Esophagus (tissue), 2 donors: ENCODE measurements around the gene PGAP3. TPM values are rescaled to one million over a fixed set of nuclear protein-coding genes. Genes with fewer than 3 reads are reported as not detected.

ENCODE experiments used
- H3K27ac ChIP-seq, 2 donors: one replicate each; pipeline ENCODE4 v1.5.1; 2013; ENCODE audit warnings: low read depth in 2 of 2, mild to moderate bottlenecking in 2 of 2, inconsistent platforms in 1 of 2, low read length in 1 of 2, moderate library complexity in 1 of 2
- H3K27me3 ChIP-seq, 2 donors: one replicate each; pipeline ENCODE4 v1.6.1; 2013; ENCODE audit warnings: low read length in 2 of 2, control low read depth in 1 of 2, mild to moderate bottlenecking in 1 of 2; ENCODE audit not compliant: insufficient read depth in 2 of 2, control insufficient read depth in 1 of 2
- H3K36me3 ChIP-seq, 2 donors: one replicate each; pipeline ENCODE4 v1.6.1; 2013; ENCODE audit warnings: low read length in 1 of 2; ENCODE audit not compliant: control insufficient read depth in 2 of 2, insufficient read depth in 2 of 2
- H3K4me1 ChIP-seq, 2 donors: one replicate each; pipeline ENCODE4 v1.6.1; 2013; ENCODE audit warnings: low read length in 1 of 2; ENCODE audit not compliant: control insufficient read depth in 2 of 2, insufficient read depth in 2 of 2
- H3K4me3 ChIP-seq, 2 donors: one replicate each; pipeline ENCODE4 v1.5.1; 2013; ENCODE audit warnings: low read length in 2 of 2, mild to moderate bottlenecking in 2 of 2, low read depth in 1 of 2, moderate library complexity in 1 of 2
- H3K9me3 ChIP-seq, 2 donors: one replicate each; pipeline ENCODE4 v1.6.1; 2013; ENCODE audit warnings: mild to moderate bottlenecking in 2 of 2, low read depth in 1 of 2, low read length in 1 of 2, moderate library complexity in 1 of 2; ENCODE audit not compliant: control insufficient read depth in 2 of 2, insufficient read depth in 1 of 2
- WGBS, 2 donors: extraction: QIAGEN DNeasy Blood & Tissue Kit; methylation state at CpG; one replicate each; pipeline ENCODE4 v1.1.7; 2013; 5-methylcytosine and 5-hydroxymethylcytosine counted together
- polyA plus RNA-seq, 2 donors: library from polyadenylated mRNA; stranded (reverse); fragments of 200-250 nt; gene quantifications; one replicate each; pipeline ENCODE4 v1.2.3, GENCODE V29; 2013
- donor health status: healthy with polysubstance abuse.
- donor health status: Bipolar disorder and iron deficiency.

The PGAP3 gene
- 10 to 100 TPM; 28.8 to 40.0 TPM for polyA plus RNA-seq

DNA sequence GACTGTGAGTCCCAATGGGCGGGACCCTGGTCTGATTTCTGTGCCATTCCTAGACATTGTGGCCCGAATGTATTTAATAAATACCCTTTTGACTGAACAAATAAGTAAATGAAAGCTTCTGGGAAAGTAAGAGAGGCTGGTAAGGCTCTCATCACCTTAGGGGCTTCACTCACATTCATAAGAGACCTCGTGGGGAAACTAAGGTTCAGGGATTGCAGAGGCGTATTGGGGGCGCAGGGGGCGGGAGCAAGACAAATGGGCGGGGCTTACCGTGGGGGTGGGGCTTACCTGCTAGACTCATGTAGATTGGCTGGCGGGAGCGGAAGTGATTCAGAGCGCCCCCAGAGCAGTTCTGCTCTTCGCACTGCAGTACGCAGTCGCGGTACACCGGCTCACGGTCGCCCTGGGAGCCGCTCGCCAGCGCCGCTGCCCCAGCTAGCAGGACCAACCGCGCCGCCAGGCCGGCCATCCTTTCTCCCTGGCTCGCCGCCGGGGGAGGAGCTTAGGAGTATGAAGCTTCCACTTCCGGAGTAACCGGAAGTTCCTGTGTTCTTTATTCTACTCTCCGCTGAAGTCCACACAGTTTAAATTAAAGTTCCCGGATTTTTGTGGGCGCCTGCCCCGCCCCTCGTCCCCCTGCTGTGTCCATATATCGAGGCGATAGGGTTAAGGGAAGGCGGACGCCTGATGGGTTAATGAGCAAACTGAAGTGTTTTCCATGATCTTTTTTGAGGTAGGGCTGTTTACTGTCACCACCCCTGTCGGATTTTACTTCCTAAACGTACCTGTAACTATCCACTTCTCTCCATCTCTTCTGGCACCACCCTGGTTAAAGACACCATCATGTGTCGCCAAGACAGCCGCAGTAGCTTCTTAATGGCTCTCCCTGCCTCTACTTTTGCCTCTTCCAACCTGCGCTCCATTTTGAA lies at the start of gene PGAP3:
Gene PGAP3 (minus strand): TSS at position 512 of the 929 bp plus-strand sequence. CDS start 43 bp downstream, at position 469.
- H3K4me1 ChIP-seq = peaks cover 0 to 12% of the 10 kb centered on the region in 2 donors
- 3% methylated on average over 45 of the region's 45 CpGs for WGBS, 2 donors
- no peaks in the 10 kb centered on the region for H3K9me3 ChIP-seq
- H3K4me3 ChIP-seq = peak within 1 kb of the TSS; percentile 53 to 82
- H3K27me3 ChIP-seq = no peaks in the 10 kb centered on the region
- H3K36me3 ChIP-seq = peaks cover 6 to 7% of the 10 kb centered on the region in 2 donors
- peak within 1 kb of the TSS; percentile 90 to 98 for H3K27ac ChIP-seq

DNA sequence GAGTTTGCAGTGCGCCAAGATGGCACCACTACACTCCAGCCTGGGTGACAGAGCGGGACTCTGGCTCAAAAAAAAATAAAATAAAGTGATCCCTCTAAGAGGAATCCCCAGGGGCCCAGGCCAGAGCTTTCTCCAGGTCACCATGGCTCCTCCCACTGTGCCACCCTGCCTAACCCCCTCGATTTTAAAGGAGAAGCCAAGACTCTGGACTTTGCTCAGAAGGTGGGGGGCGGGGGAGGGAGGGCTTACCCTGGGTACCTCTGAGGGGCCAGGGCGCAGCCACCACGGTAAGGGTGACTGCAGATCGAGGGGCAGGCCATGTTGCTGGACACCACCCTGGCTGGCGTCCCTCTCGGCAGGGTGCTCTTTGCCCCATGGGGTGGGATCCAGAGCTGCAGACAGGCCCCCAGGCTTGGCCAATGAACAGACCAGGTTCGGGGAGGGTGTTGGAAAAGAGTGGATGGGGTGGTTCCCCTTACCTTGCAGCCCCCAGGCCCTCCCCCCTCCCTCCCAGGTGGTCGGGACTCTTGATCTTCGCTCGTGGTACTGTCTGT lies 49.4 kb upstream of the PGAP3 start:
- Histone ChIP-seq H3K36me3 (peaks cover 0 to 2% of the 10 kb centered on the region in 2 donors), H3K4me1 (peaks cover 0 to 13% of the 10 kb centered on the region in 2 donors), H3K27me3 (no peaks in the 10 kb centered on the region), H3K27ac (peak overlapping the region; percentile 97 to 99), H3K4me3 (peak overlapping the region; percentile 74 to 83), H3K9me3 (no peaks in the 10 kb centered on the region)
- 32 to 44% methylated on average over 11 to 13 of the region's 13 CpGs for WGBS, 2 donors

GRCh38 chr17:39736319-39737165 lies 48.7 kb upstream of the PGAP3 start:
- 56 to 66% methylated on average over 10 of the region's 10 CpGs for WGBS, 2 donors
- H3K36me3 ChIP-seq = no peaks in the 10 kb centered on the region
- H3K4me1 ChIP-seq = peaks cover 0 to 11% of the 10 kb centered on the region in 2 donors
- H3K4me3 ChIP-seq = peak overlapping the region in 1 of 2 donors; percentile 83
- no peaks in the 10 kb centered on the region for H3K27me3 ChIP-seq
- peak overlapping the region; percentile 61 to 97 for H3K27ac ChIP-seq
- H3K9me3 ChIP-seq = no peaks in the 10 kb centered on the region

DNA sequence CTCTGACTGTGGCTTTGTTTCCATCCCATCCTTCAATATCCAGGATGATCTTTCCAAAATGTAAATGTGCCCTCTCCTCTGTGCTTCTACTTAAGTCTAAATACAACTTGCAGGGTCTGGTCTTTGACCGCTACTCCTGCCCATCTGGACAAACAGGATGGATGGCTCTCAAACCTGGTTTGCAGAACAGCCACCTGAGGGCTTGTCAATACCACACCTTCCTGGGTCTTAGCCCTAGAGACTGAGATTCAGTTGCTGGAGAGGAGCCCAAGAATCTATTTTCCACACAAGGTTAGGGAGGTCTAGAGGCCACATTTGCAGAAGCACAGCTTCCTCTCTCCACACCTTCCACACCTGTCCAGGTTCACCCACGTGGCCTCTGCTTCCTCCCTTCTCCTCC lies 48.0 kb upstream of the PGAP3 start:
- H3K27me3 ChIP-seq = no peaks in the 10 kb centered on the region
- H3K36me3 ChIP-seq = no peaks in the 10 kb centered on the region
- WGBS, 2 donors = 58 to 64% methylated on average over 2 of the region's 2 CpGs
- H3K4me3 ChIP-seq = no peak overlapping the region
- H3K4me1 ChIP-seq = peaks cover 0 to 8% of the 10 kb centered on the region in 2 donors
- peak overlapping the region; percentile 61 to 84 for H3K27ac ChIP-seq
- no peaks in the 10 kb centered on the region for H3K9me3 ChIP-seq

DNA sequence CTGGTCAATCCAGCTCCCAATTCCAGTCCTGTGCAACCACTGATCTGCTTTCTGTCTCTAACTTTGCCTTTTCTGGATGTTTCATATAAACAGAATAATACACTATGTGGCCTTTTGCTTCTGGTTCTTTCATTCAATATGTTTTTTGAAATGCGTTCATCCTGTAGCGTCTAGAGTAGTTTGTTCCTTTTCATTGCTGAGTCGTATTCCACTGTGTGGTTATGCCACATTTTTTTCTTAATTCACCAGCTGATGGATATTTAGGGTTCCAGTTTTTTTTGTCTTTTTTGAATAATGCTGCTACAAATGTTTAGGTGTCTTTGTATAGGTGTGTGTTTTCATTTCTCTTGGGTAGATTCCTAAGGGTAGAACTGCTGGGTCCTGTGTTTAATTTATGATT lies 44.7 kb upstream of the PGAP3 start:
- 92 to 94% methylated on average over 3 of the region's 3 CpGs for WGBS, 2 donors
- H3K27me3 ChIP-seq = no peaks in the 10 kb centered on the region
- H3K9me3 ChIP-seq = no peaks in the 10 kb centered on the region
- H3K4me3 ChIP-seq = no peak overlapping the region
- no peak overlapping the region for H3K27ac ChIP-seq
- H3K4me1 ChIP-seq = peaks cover 5 to 9% of the 10 kb centered on the region in 2 donors
- peaks cover 6 to 10% of the 10 kb centered on the region in 2 donors for H3K36me3 ChIP-seq

GRCh38 chr17:39730095-39730921 lies 42.5 kb upstream of the PGAP3 start, which contains the start of gene MIEN1:
Gene MIEN1 (minus strand): TSS chr17:39730532. CDS start chr17:39730495, 37 bp downstream.
- Histone ChIP-seq H3K4me1 (peaks cover 3 to 5% of the 10 kb centered on the region in 2 donors), H3K9me3 (no peaks in the 10 kb centered on the region), H3K27ac (peak within 1 kb of the TSS; percentile 72 to 90), H3K27me3 (no peaks in the 10 kb centered on the region), H3K4me3 (peak within 1 kb of the TSS; percentile 49 to 66), H3K36me3 (peaks cover 6 to 29% of the 10 kb centered on the region in 2 donors)
- 1% methylated on average over 46 to 65 of the region's 65 CpGs for WGBS, 2 donors

- no peaks in the 10 kb centered on the region for H3K9me3 ChIP-seq
- no peaks in the 10 kb centered on the region for H3K27me3 ChIP-seq
- H3K4me3 ChIP-seq = peak overlapping the region; percentile 49 to 66
- H3K36me3 ChIP-seq = peaks cover 6 to 38% of the 10 kb centered on the region in 2 donors
- H3K4me1 ChIP-seq = peaks cover 3 to 5% of the 10 kb centered on the region in 2 donors
- WGBS, 2 donors = 59 to 61% methylated on average over 6 of the region's 6 CpGs
- peak overlapping the region; percentile 72 to 90 for H3K27ac ChIP-seq
Observed at GRCh38 chr17:39729280-39729851, 41.5 kb upstream of the PGAP3 start.

DNA sequence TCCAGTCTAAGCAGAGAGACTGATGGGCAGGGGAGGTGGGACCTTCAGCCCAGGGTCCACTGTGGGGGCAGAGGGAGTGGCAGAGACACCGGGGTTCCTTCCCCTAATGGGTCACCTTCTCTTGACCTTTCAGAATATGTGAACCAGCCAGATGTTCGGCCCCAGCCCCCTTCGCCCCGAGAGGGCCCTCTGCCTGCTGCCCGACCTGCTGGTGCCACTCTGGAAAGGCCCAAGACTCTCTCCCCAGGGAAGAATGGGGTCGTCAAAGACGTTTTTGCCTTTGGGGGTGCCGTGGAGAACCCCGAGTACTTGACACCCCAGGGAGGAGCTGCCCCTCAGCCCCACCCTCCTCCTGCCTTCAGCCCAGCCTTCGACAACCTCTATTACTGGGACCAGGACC lies 39.7 kb upstream of the PGAP3 start:
- H3K36me3 ChIP-seq = peaks cover 6 to 40% of the 10 kb centered on the region in 2 donors
- 65 to 68% methylated on average over 10 of the region's 10 CpGs for WGBS, 2 donors
- no peaks in the 10 kb centered on the region for H3K27me3 ChIP-seq

More for the DNA sequence above, 39.7 kb upstream of the PGAP3 start:
- Histone ChIP-seq H3K9me3 (no peaks in the 10 kb centered on the region), H3K4me1 (peaks cover 5 to 8% of the 10 kb centered on the region in 2 donors), H3K27ac (peak overlapping the region in 1 of 2 donors; percentile 14), H3K4me3 (no peak overlapping the region)
